HG03064 (cell line): ENCODE measurements around the gene BUD13.
"Not testable (repeated sequence)": the region's sequence is repeated elsewhere in the genome, so short reads cannot be mapped to it uniquely, and the experiment has no call there.

ENCODE experiments used
- ATAC-seq: cut with Tn5 transposase; IDR thresholded peaks from one replicate; pipeline ENCODE4 v1.9.1; 2021; ENCODE audit warnings: low read depth; ENCODE audit not compliant: unreplicated experiment

The BUD13 gene

DNA sequence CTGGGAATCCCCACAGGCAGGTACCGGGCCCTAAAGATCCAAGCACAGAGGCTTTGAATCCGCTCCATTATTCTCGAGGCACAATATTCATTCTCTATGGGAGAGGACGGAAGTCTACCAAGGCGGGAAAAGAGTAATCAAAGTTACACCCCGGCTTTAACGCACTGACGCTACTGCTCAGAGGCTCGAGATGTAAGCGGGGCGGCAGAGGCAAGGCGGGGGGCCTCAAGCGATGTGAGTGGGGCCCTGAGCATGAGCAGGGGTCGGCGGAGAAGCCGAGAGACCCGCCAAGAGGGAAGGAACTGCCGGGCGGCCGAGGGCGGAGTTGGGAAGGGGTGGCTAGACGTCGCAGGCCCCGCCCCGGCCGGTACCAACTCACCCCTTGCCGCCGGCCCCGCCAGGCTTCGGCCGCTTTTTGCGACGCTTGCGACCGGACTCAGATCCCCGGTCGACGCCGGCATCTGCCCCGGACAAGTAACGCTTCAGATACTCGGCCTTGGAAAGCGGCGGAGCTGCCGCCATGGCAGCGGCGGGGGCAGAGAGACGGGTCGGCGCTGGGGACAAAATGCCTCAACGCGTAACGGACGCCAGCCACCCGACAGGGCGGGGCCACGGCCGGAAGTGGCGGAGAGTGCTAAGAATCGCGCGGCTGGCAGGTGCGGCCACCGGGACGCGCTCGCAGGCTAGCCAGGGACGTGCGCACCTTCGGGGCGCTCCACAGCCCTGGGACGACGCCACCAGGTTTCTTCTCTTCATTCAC lies at the start of gene BUD13:
TSS of gene BUD13 (minus strand) at position 545 of the 760 bp plus-strand sequence. CDS start at position 522, 23 bp downstream.
- ATAC-seq: peak; percentile 86

- no peak for ATAC-seq
These were observed 49.8 kb upstream of the BUD13 start for GRCh38 chr11:116822575-116822974.

DNA sequence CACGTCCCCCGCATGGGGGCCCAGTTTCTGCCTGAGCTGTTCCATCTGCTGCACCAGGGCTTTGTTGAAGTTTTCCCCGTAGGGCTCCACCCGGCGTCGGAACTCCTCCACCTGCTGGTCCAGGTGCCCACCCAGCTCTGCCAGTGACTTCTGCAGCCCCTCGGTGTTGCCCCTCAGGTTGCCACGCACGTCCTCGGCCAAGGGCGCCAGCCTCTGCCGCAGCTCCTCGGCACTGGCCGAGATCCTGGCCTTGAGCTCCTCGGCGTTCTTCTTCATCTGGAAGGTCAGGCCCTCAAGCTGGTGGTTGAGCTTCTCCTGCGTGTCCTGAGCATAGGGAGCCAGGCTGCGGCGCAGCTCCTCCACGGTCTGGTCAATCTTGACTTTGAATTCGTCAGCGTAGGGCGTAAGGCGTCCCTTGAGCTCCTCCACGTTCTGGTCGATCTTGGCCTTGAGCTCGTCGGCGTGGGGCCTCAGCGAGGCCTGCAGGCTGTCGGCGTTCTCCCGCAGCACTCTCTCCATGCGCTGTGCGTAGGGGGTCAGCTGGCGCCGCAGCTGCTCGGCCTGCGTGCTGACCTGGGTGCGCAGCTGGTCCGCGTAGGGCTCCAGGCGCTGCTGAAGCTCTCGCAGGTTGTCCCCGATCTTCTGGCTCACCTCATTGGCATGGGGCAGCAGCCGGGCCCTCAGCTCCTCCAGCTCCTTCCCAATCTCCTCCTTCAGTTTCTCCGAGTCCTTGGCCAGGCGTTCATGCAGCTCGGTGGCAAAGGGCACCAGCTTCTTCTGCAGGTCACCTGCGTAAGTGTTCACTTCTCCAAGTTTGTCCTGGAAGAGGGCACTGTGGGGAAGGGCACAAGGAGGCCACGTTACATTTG lies 48.5 kb upstream of the BUD13 start:
- no peak for ATAC-seq

GRCh38 chr11:116819049-116819448 lies 46.3 kb upstream of the BUD13 start:
- no peak for ATAC-seq

- no peak for ATAC-seq
These were observed 41.7 kb upstream of the BUD13 start for GRCh38 chr11:116814502-116814901.

DNA sequence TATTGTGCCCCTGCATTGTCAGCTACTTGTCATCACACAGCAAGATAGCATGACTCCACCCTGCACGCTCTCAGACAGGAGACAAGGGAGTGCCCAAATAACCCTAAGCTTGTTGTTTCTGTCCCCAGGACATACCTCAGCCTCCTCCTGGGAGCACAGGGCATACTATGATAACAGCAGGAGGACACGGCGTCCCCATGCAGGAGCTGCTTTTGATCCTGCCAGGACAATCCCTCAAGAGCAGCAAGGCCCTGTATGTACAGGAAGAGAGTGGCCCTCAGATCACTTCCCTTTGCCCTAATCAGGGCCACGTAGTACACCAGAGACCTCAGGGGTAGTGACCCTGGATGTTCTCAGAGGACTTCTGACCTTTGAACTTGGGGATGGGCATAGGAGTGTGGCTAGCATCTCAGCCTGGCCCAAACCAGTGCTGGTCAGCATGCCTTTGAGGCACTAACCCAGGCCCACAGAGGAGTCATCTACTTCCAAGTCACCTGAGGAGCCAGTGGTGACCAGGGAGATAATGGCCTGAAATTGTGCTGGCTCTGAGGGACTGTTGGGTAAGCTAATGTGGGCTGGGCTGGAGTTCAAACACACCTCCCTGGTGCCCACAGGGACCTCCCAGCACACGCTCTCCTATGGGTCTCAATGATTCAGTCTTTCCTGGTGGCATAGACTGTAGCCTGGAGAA lies 41.1 kb upstream of the BUD13 start:
- ATAC-seq: no peak

DNA sequence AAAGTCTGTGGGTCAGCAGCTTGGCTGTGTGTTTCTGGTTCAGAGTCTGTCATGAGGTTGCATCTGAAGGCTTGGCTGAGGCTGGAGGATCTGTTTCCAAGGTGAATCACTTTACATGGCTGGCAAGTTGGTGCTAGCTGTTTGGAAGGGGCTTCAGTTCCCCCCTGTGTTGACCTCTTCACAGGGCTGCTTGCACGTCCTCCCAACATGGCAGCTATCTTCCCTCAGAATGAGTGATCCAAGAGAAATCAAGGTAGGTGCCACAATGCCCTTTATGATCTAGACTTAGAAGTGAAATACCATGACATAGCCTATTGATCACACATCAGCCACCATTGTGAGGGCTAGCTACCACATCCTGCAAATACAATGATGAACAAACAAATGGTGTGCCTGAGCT lies 40.4 kb upstream of the BUD13 start:
- no peak for ATAC-seq

DNA sequence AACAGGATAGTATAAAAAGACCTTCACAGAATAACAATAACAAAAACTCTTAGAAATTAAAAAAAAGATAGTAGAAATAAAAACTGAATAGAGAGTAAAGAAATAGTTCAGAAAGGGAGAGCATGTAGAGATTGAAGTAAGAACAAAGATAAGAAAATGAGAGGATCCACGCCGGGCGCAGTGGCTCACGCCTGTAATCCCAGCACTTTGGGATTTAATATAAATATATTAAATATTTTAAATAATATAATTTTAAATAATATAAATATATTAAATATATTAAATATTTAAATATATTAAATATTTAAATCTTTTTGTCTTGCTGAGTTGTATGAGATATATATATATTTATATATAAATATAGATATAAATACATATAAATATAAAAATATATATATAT lies 39.3 kb upstream of the BUD13 start:
- ATAC-seq: no peak

- ATAC-seq: no peak
These were observed 38.4 kb upstream of the BUD13 start for GRCh38 chr11:116811194-116811593.

- no peak for ATAC-seq
These were observed 35.7 kb upstream of the BUD13 start for GRCh38 chr11:116808262-116809175.

- no peak for ATAC-seq
These were observed 34.9 kb upstream of the BUD13 start for GRCh38 chr11:116807601-116808261.

DNA sequence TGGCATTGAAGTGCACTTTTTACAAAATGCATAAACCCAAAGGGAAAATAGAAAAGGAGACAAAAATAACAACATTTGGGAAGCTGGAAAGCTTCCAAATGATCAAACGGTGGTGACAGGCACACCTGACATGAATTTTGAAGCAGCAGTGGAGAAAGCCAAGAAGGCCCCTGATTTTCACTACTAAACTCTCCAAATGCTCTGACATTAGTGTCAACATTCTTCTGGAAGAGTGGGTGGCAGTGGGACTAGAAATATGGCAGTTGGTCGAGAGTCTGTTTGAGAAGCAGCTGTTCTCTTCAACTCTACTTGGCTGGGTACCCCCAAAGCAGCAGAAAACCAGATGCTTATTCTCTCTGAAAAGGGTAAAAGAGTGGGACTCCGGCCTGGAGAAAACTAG lies 31.2 kb upstream of the BUD13 start:
- no peak for ATAC-seq

- ATAC-seq: not testable (repeated sequence)
These were observed 28.9 kb upstream of the BUD13 start for GRCh38 chr11:116801662-116802061.

DNA sequence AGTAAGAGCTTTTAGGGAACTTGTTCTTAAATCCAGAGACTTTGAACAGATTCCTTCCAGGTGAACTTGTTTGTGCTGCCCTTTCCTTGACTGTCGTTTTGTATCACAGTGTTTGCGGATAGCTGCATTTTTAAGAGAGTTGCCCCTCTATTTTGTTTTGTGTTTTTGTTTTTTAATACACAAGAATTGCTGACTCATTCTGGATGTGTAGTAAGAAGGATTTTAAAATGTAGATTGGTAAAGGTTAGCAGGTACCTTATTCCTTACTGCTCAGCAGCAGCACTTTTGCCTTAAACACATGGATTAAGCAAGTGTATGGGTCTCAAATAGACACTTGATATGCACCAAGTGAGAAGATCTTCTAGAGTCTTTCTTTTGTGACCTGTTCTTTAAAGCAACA lies 27.8 kb upstream of the BUD13 start:
- no peak for ATAC-seq

DNA sequence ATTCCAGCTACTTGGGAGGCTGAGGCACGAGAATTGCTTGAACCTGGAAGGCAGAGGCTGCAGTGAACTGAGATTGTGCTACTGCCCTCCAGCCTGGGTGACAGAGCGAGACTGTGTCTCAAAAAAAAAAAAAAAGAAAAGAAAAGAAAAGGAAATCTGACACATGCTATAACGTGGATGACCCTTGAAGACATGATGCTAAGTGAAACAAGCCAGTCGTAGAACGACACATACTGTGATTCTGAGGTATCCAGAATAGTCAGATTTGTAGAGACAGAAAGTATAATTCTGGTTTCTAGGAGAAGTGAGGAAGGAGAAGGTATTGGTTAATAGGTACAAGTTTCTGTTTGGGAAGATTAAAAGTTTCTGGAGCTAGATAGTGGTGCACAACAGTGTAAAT lies 25.6 kb upstream of the BUD13 start:
- no peak for ATAC-seq

- ATAC-seq: no peak
These were observed 25.0 kb upstream of the BUD13 start for GRCh38 chr11:116797816-116798215.

DNA sequence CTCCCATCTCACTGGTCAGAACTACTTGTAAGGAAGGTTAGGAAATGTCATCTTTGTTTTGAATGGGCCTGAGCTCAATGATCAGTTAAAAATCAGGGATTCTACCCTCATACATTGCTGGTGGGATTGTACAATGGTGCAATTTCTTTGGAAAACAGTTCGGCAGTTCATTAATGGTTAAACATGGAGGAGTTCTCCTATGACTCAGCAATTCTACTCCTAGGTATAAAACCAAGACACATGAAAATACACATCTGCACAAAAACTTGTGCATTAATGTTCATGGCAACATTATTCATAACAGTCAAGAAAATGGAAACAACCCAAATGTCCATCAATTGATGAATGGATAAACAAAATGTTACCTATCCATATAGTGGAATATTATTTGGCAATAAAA lies 23.8 kb upstream of the BUD13 start:
- ATAC-seq: no peak

DNA sequence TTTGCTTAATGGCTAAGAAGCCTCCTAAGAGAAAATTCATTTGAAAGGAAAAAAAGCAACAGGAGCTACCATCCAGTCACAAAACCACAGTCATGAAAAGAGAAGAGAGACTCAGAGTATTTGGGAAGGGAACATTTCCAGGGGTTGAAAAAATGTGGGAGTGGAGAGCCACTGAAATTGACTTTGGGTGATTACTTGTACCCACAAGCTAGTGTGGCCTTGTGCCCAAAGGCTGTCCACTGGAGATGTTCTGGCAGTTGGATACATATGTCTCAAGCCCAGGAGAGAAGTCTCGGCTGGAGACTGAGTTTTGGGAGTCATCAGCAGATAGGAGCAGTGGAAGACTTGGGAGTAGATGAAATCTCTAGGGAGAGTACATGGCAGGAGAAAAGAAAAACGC lies 22.1 kb upstream of the BUD13 start:
- ATAC-seq: no peak

- ATAC-seq: no peak
These were observed 20.9 kb upstream of the BUD13 start for GRCh38 chr11:116793772-116794097.
